HCT116 (cell line): ENCODE measurements around the gene RNH1.

Experiments
- EGR1 ChIP-seq: IDR thresholded peaks from 2 replicates; pipeline ENCODE4 v1.6.1; 2012; ENCODE audit warnings: low read depth
- EZH2 ChIP-seq: fragments of 200-600 bp; sonication (generic); IDR thresholded peaks from 2 replicates; pipeline ENCODE4 v1.6.1; 2017; ENCODE audit warnings: antibody characterized with exemption, mixed run types
- EZH2phosphoT487 ChIP-seq: fragments of 200-600 bp; IDR thresholded peaks from 2 replicates; pipeline ENCODE4 v1.6.1; 2018; ENCODE audit warnings: antibody characterized with exemption, borderline replicate concordance
- POLR2AphosphoS5 ChIP-seq: IDR thresholded peaks from 2 replicates; pipeline ENCODE4 v1.6.1; 2011; ENCODE audit warnings: mild to moderate bottlenecking, low read depth, low read length, moderate library complexity
- SIN3A ChIP-seq: IDR thresholded peaks from 2 replicates; pipeline ENCODE4 v1.6.1; 2012; ENCODE audit warnings: low read depth
- SP1 ChIP-seq: IDR thresholded peaks from 2 replicates; pipeline ENCODE4 v1.6.1; 2012; ENCODE audit warnings: low read depth
- SRF ChIP-seq: IDR thresholded peaks from 2 replicates; pipeline ENCODE4 v1.6.1; 2012; ENCODE audit warnings: low read depth
- TF ChIP-seq, protein P1 (sequence below), 3 experiments: fragments of 200-600 bp in 1 of 3; sonication (generic) in 1 of 3; IDR thresholded peaks in 2 of 3; conservative IDR thresholded peaks in 1 of 3; 2 replicates each; pipeline ENCODE4 v1.5.1; 2012 to 2017; ENCODE audit warnings: low read depth in 2 of 3, low read length in 2 of 3, antibody characterized with exemption in 1 of 3, borderline replicate concordance in 1 of 3, control low read depth in 1 of 3, mild to moderate bottlenecking in 1 of 3, mixed read lengths in 1 of 3, mixed run types in 1 of 3, moderate library complexity in 1 of 3; ENCODE audit not compliant: insufficient read depth in 1 of 3

DNA sequence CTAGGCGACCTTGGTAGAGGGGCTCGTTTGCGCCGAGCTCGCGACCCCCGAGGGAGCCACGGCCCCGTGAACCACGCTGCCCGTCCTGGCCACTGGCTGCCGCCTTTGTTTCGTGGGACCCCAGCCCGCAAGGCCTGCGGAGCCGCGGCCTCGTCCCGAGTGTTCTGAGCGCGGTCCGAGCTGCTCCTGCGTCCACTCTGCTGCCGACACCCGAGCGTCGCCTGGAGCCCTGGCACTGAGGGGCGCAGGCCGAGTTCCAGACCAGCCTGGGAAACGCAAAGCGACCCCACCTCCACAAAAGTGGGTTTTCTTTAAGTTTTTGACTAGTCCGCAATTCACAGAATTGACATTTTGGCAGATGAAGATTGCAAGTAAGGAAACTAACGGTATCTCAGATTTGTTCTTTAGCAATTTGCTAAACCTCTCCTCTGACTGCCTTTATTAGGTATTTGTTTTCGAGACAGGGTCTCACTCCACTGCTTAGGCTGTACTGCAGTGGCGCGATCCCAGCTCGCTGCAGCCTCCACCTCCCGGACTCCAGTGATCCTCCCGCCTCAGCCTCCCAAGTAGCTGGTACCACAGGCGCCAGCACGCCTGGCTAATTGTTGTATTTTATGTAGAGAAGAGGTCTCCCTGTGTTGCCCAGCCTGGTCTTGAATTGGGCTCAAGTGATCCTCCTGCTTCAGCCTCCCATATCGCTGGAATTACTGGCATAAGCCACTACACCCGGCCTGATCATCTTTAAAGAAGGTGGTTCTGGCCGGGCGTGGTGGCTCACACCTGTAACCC is 879 bp upstream of the RNH1 start:
- no peak for TF ChIP-seq POLR2AphosphoS5
- TF ChIP-seq, protein P1, sequence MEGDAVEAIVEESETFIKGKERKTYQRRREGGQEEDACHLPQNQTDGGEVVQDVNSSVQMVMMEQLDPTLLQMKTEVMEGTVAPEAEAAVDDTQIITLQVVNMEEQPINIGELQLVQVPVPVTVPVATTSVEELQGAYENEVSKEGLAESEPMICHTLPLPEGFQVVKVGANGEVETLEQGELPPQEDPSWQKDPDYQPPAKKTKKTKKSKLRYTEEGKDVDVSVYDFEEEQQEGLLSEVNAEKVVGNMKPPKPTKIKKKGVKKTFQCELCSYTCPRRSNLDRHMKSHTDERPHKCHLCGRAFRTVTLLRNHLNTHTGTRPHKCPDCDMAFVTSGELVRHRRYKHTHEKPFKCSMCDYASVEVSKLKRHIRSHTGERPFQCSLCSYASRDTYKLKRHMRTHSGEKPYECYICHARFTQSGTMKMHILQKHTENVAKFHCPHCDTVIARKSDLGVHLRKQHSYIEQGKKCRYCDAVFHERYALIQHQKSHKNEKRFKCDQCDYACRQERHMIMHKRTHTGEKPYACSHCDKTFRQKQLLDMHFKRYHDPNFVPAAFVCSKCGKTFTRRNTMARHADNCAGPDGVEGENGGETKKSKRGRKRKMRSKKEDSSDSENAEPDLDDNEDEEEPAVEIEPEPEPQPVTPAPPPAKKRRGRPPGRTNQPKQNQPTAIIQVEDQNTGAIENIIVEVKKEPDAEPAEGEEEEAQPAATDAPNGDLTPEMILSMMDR (IDR thresholded peaks at IDR 0.05 in 2 of 3, conservative IDR thresholded peaks at IDR 0.05 in 1 of 3; ENCODE audit: borderline replicate concordance in 1 of 3, insufficient read depth in 1 of 3, low read depth in 2 of 3, low read length in 2 of 3) = no peak
- TF ChIP-seq SP1 = no peak
- no peak for TF ChIP-seq EZH2
- no peak for TF ChIP-seq SRF
- no peak for TF ChIP-seq EZH2phosphoT487
- no peak for TF ChIP-seq EGR1
- no peak for TF ChIP-seq SIN3A
